Mononuclear cell (primary cell): ENCODE results near the gene PEX5. TPM values are rescaled to one million over a fixed set of nuclear protein-coding genes. Genes with fewer than 3 reads are reported as not detected.
"Not testable (repeated sequence)": the region's sequence is repeated elsewhere in the genome, so short reads cannot be mapped to it uniquely, and the experiment has no call there.

Experiments
- H3K27me3 ChIP-seq: 2 replicates; pipeline ENCODE4 v1.6.0; 2011; ENCODE audit warnings: low read length, control low read depth; ENCODE audit not compliant: insufficient read depth
- H3K4me1 ChIP-seq: 2 replicates; pipeline ENCODE4 v1.5.1; 2011; ENCODE audit warnings: mild to moderate bottlenecking, low read length, control low read depth; ENCODE audit not compliant: insufficient read depth
- H3K4me3 ChIP-seq: 2 replicates; pipeline ENCODE4 v1.5.1; 2011; ENCODE audit warnings: mild to moderate bottlenecking, low read length, moderate library complexity
- H3K9me3 ChIP-seq: 2 replicates; pipeline ENCODE4 v1.5.1; 2011; ENCODE audit warnings: low read depth, mild to moderate bottlenecking, control low read depth, low read length
- total RNA-seq: library from RNA; depleted of rRNA; stranded (reverse); fragments of >200 nt; gene quantifications from one replicate; pipeline ENCODE4 v1.2.3, GENCODE V29; 2012

PEX5 gene
- total RNA-seq, 1 donor: 11.9 TPM

- H3K9me3 ChIP-seq: no peaks in the 10 kb centered on the region
- no peak overlapping the region for H3K4me3 ChIP-seq
- no peaks in the 10 kb centered on the region for H3K4me1 ChIP-seq
- H3K27me3 ChIP-seq: no peaks in the 10 kb centered on the region
Observed at GRCh38 chr12:7219599-7220243, 30.2 kb downstream of the PEX5 start.

GRCh38 chr12:7221486-7221885, 32.0 kb downstream of the PEX5 start:
- Histone ChIP-seq H3K4me3 (no peak overlapping the region), H3K27me3 (no peaks in the 10 kb centered on the region)

GRCh38 chr12:7229741-7230140, 40.3 kb downstream of the PEX5 start:
- Histone ChIP-seq H3K27me3 (peaks cover 5% of the 10 kb centered on the region), H3K4me1 (no peaks in the 10 kb centered on the region), H3K9me3 (no peaks in the 10 kb centered on the region), H3K4me3 (no peak overlapping the region)

More at GRCh38 chr12:7221486-7221885, 32.0 kb downstream of the PEX5 start:
- Histone ChIP-seq H3K9me3 (no peaks in the 10 kb centered on the region), H3K4me1 (no peaks in the 10 kb centered on the region)

- Histone ChIP-seq H3K4me1 (no peaks in the 10 kb centered on the region), H3K4me3 (no peak overlapping the region), H3K9me3 (peaks cover 6% of the 10 kb centered on the region), H3K27me3 (peaks cover 7% of the 10 kb centered on the region)
Observed at GRCh38 chr12:7241404-7242005, 52.0 kb downstream of the PEX5 start.

- peaks cover 7% of the 10 kb centered on the region for H3K27me3 ChIP-seq
Observed at GRCh38 chr12:7242176-7243101, 53.0 kb downstream of the PEX5 start.

GRCh38 chr12:7251328-7251996, 62.0 kb downstream of the PEX5 start:
- H3K4me1 ChIP-seq, H3K4me3 ChIP-seq: not testable (repeated sequence)

More at GRCh38 chr12:7242176-7243101, 53.0 kb downstream of the PEX5 start:
- no peak overlapping the region for H3K4me3 ChIP-seq
- no peaks in the 10 kb centered on the region for H3K4me1 ChIP-seq
- H3K9me3 ChIP-seq: peaks cover 6% of the 10 kb centered on the region

GRCh38 chr12:7259060-7259459, 69.6 kb downstream of the PEX5 start:
- Histone ChIP-seq H3K27me3 (no peaks in the 10 kb centered on the region), H3K4me3 (no peak overlapping the region), H3K4me1 (no peaks in the 10 kb centered on the region), H3K9me3 (no peaks in the 10 kb centered on the region)

More at GRCh38 chr12:7251328-7251996, 62.0 kb downstream of the PEX5 start:
- not testable (repeated sequence) for H3K27me3 ChIP-seq, H3K9me3 ChIP-seq

Other genes starting within 250 kb of the PEX5 start
- not detected for gene RNU7-1, start 245.9 kb upstream of the PEX5 start, total RNA-seq
- gene C12orf57, start 245.7 kb upstream of the PEX5 start, total RNA-seq: 274 TPM
- gene PTPN6, start 238.3 kb upstream of the PEX5 start, total RNA-seq: 99.9 TPM
- gene PHB2, start 219.0 kb upstream of the PEX5 start, total RNA-seq: 131 TPM
- gene EMG1, start 218.8 kb upstream of the PEX5 start, total RNA-seq: 30.6 TPM
- gene LPCAT3, start 171.2 kb upstream of the PEX5 start, total RNA-seq: 11.0 TPM
- gene C1S, start 129.0 kb upstream of the PEX5 start, total RNA-seq: 0.84 TPM
- 1.4 TPM for gene C1R, start 97.2 kb upstream of the PEX5 start, total RNA-seq
- 10.6 TPM for gene C1RL, start 80.5 kb upstream of the PEX5 start, total RNA-seq
- not detected for gene RBP5, start 60.8 kb upstream of the PEX5 start, total RNA-seq
- 13.0 TPM for gene CLSTN3, start 59.3 kb upstream of the PEX5 start, total RNA-seq
- not detected for gene ACSM4, start 114.4 kb downstream of the PEX5 start, total RNA-seq